ENCODE measurements around the gene LHX1. TPM values are rescaled to one million over a fixed set of nuclear protein-coding genes. Genes with fewer than 3 reads are reported as not detected.

LHX1 gene
- total and polyA plus RNA-seq, 9 of the 15 experiments (the other 6 are each of a cell fraction or from before 2014, with no cell fraction given) = 0.05 to 0.64 (median 0.07) TPM; not detected in 6

- TF ChIP-seq ZBTB49 (CRISPR knock-in tag; IDR thresholded peaks at IDR 0.05; ENCODE audit: borderline replicate concordance) (no peak), EP300 (IDR thresholded peaks at IDR 0.05; ENCODE audit: low read length) (0 out of 2 replicates have a peak, but pooled peaks have one; percentile 5), MYC (IDR thresholded peaks at IDR 0.05; ENCODE audit: low read depth, low read length) (peak; percentile 80), MYC (CRISPR knock-in tag; IDR thresholded peaks at IDR 0.05; ENCODE audit: borderline replicate concordance, low read depth) (no peak; the same call in 1 of the 2 replicates), CEBPG (CRISPR knock-in tag; IDR thresholded peaks at IDR 0.05) (0 out of 2 replicates have a peak, but pooled peaks have one; percentile 15), CEBPG (tag; conservative IDR thresholded peaks at IDR 0.05 in 1 of 2, IDR thresholded peaks at IDR 0.05 in 1 of 2) (0 out of 4 replicates have a peak, but pooled peaks of 1 of the 2 experiments have one; percentile 2), HIVEP1 (CRISPR knock-in tag; IDR thresholded peaks at IDR 0.05) (no peak), NFIC (IDR thresholded peaks at IDR 0.05) (peak; percentile 54; the same call in 1 of the 2 replicates), SRSF3 (IDR thresholded peaks at IDR 0.05; ENCODE audit: insufficient read depth, low read length) (no peak), ZNF583 (CRISPR knock-in tag; IDR thresholded peaks at IDR 0.05) (no peak), IRF9 (tag; IDR thresholded peaks at IDR 0.05) (no peak), PATZ1 (CRISPR knock-in tag; IDR thresholded peaks at IDR 0.05; ENCODE audit: borderline replicate concordance) (no peak), MYBL2 (IDR thresholded peaks at IDR 0.05; ENCODE audit: low read depth) (no peak), MYBL2 (CRISPR knock-in tag; IDR thresholded peaks at IDR 0.05; ENCODE audit: borderline replicate concordance) (no peak), GATA2 (CRISPR knock-in tag; IDR thresholded peaks at IDR 0.05) (no peak), RREB1 (CRISPR knock-in tag; IDR thresholded peaks at IDR 0.05) (no peak)
Measured at GRCh38 chr17:36948717-36949460, 11.6 kb downstream of the LHX1 start, which contains the start of gene AATF (continued).
